Stomach (tissue), 4 donors: Measurements from ENCODE around the gene ZNF174.
A peak's percentile ranks its signal among the peaks of the same experiment; 100 is the strongest.

ENCODE experiments used
- EP300 ChIP-seq: sonication (generic); formaldehyde crosslinking; IDR thresholded peaks from one replicate; pipeline ENCODE4 v1.6.1; 2017; ENCODE audit warnings: antibody characterized with exemption
- POLR2A ChIP-seq, 4 donors: fragments of 450-650 bp; IDR thresholded peaks; one replicate each; pipeline ENCODE4 v1.6.1; 2016; ENCODE audit warnings: antibody characterized with exemption in 4 of 4, control low read depth in 2 of 4, mild to moderate bottlenecking in 1 of 4, moderate library complexity in 1 of 4
- POLR2AphosphoS5 ChIP-seq, 3 donors: sonication (generic); formaldehyde crosslinking; IDR thresholded peaks; one replicate each; pipeline ENCODE4 v1.6.1; 2016; ENCODE audit warnings: antibody characterized with exemption in 3 of 3
- TF ChIP-seq, protein P1 (sequence below), 7 experiments: fragments of 450-650 bp in 4 of 7; fragments of 200-600 bp in 3 of 7; sonication (generic) in 3 of 7; IDR thresholded peaks; one replicate each; pipeline ENCODE4 v1.5.1; 2016 to 2019; ENCODE audit warnings: antibody characterized with exemption in 7 of 7, control low read depth in 2 of 7, mild to moderate bottlenecking in 1 of 7

DNA sequence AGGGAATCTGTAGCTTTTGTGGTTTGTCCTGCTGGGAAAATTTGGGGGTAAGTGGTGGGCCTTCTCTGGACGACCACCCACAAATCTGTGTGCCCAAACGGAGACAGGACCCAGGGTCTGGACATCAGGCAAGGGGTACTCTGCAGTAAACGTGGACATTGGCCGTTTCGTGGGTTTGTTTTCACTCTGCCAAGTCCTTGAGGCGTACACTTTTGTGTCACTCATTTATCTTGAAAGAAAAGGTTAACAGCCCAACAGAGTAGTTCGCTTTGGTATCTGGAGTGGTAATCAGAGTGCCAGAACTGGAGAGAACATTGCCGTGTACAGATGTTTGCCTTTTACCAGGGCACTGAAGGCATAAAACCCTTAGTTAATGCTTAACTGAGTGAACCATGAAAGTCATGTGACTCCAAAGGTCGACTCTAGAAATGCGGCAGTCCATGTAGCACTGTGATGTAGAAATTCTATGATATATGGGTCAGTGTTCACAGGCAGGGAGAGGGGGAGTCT lies 57.9 kb downstream of the ZNF174 start:
- TF ChIP-seq, protein P1, sequence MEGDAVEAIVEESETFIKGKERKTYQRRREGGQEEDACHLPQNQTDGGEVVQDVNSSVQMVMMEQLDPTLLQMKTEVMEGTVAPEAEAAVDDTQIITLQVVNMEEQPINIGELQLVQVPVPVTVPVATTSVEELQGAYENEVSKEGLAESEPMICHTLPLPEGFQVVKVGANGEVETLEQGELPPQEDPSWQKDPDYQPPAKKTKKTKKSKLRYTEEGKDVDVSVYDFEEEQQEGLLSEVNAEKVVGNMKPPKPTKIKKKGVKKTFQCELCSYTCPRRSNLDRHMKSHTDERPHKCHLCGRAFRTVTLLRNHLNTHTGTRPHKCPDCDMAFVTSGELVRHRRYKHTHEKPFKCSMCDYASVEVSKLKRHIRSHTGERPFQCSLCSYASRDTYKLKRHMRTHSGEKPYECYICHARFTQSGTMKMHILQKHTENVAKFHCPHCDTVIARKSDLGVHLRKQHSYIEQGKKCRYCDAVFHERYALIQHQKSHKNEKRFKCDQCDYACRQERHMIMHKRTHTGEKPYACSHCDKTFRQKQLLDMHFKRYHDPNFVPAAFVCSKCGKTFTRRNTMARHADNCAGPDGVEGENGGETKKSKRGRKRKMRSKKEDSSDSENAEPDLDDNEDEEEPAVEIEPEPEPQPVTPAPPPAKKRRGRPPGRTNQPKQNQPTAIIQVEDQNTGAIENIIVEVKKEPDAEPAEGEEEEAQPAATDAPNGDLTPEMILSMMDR (IDR thresholded peaks at IDR 0.05) = no peak
- TF ChIP-seq EP300 (no peak), POLR2AphosphoS5 (IDR thresholded peaks at IDR 0.05) (peak; percentile 53 to 88 (median 84)), POLR2A (IDR thresholded peaks at IDR 0.05) (peak in 1 of 4 donors; percentile 28)
